K562 (cell line): ENCODE data around the gene SFI1. TPM values are rescaled to one million over a fixed set of nuclear protein-coding genes. Genes with fewer than 3 reads are reported as not detected.

Experiments used
- ATAC-seq: fragments of 200-7000 bp; cut with Tn5 transposase; 3 replicates; pipeline ENCODE4 v1.9.1; 2020; ENCODE audit warnings: moderate library complexity
- BruUV-seq: library from RNA; stranded (reverse); fragments of 400-500 nt; replicated peaks from 2 replicates; lab custom pipeline; 2021; lab: Mats Ljungman, UMichigan
- CTCF ChIA-PET: fragments of 300-600 bp; formaldehyde crosslinking; extraction: SDS; loops from one replicate; lab custom pipeline; 2021; ENCODE audit warnings: low intra/inter-chr PET ratio; lab: Yijun Ruan, JAX
- POLR2A ChIA-PET: fragments of 300-600, 350-650 bp; sonication (Branson Sonifier 250); formaldehyde crosslinking; extraction: SDS; loops from one replicate; lab custom pipeline; 2021; ENCODE audit warnings: antibody characterized with exemption, inconsistent platforms; lab: Yijun Ruan, JAX
- DNase-seq, 4 experiments: peaks; one replicate each; pipeline versions ENCODE4 v3.0.0 to v3.0.0-alpha.2; 2011 to 2018; ENCODE audit warnings: low spot score in 3 of 4, mixed read lengths in 3 of 4; ENCODE audit errors: extremely low read depth in 1 of 4
- FAIRE-seq: peaks from 2 replicates; lab custom pipeline; 2011; peaks lifted over from hg19 to GRCh38; lab: Jason Lieb, UNC
- H2AFZ ChIP-seq: 2 replicates; pipeline ENCODE4 v1.6.0; 2011; ENCODE audit warnings: low read depth, low read length, control low read depth, inconsistent platforms
- H3K27ac ChIP-seq: fragments of 200-600 bp; 3 replicates; pipeline ENCODE4 v1.8.0; 2011; ENCODE audit warnings: low read depth, mild to moderate bottlenecking, control low read depth, inconsistent platforms, low read length, moderate library complexity, mixed read lengths; ENCODE audit errors: extremely low read depth
- H3K27me3 ChIP-seq, 2 experiments: fragments of 300-600 bp in 1 of 2; 2 replicates in 1 of 2; 3 replicates in 1 of 2; pipeline versions ENCODE4 v1.6.0 to v1.8.0; 2011; ENCODE audit warnings: inconsistent platforms in 2 of 2, low read length in 2 of 2, mild to moderate bottlenecking in 1 of 2, mixed read lengths in 1 of 2, moderate library complexity in 1 of 2; ENCODE audit not compliant: control insufficient read depth in 2 of 2, insufficient read depth in 2 of 2
- H3K36me3 ChIP-seq: fragments of 300-600 bp; 3 replicates; pipeline ENCODE4 v1.8.0; 2011; ENCODE audit warnings: mild to moderate bottlenecking, low read length, inconsistent platforms; ENCODE audit not compliant: control insufficient read depth, insufficient read depth
- H3K4me1 ChIP-seq, 2 experiments: fragments of 200-600 bp in 1 of 2; replicated peaks in 1 of 2; 2 replicates in 1 of 2; 3 replicates in 1 of 2; pipeline versions ENCODE4 v1.5.1 to v1.8.0; 2011; ENCODE audit warnings: inconsistent platforms in 2 of 2, low read length in 2 of 2, mild to moderate bottlenecking in 1 of 2, mixed read lengths in 1 of 2, moderate library complexity in 1 of 2; ENCODE audit not compliant: control insufficient read depth in 2 of 2, insufficient read depth in 2 of 2
- H3K4me2 ChIP-seq: 2 replicates; pipeline ENCODE4 v1.6.1; 2011; ENCODE audit warnings: low read length, control low read depth, inconsistent platforms, mixed read lengths; ENCODE audit not compliant: insufficient read depth
- H3K4me3 ChIP-seq: fragments of 200-600 bp; sonication (generic), shearing (Covaris generic); 2 replicates; pipeline ENCODE4 v1.5.1; 2016; ENCODE audit warnings: control low read depth, inconsistent platforms
- H3K79me2 ChIP-seq: fragments of 200-600 bp; 3 replicates; pipeline ENCODE4 v1.8.0; 2011; ENCODE audit warnings: low read length, inconsistent platforms; ENCODE audit not compliant: control insufficient read depth, insufficient read depth
- H3K9ac ChIP-seq, 2 experiments: 2 replicates each; pipeline versions ENCODE4 v1.6.0 to v1.6.1; 2011; ENCODE audit warnings: low read depth in 2 of 2, low read length in 2 of 2, control low read depth in 1 of 2, inconsistent platforms in 1 of 2, mild to moderate bottlenecking in 1 of 2, mixed read lengths in 1 of 2; ENCODE audit not compliant: insufficient read depth in 1 of 2
- H3K9me1 ChIP-seq: one replicate; pipeline ENCODE4 v1.6.0; 2011; ENCODE audit warnings: inconsistent platforms, mild to moderate bottlenecking, low read length, moderate library complexity; ENCODE audit not compliant: control insufficient read depth, insufficient read depth
- H3K9me3 ChIP-seq: replicated peaks from 2 replicates; pipeline ENCODE4 v1.5.1; 2011; ENCODE audit warnings: low read depth, low read length, inconsistent platforms; ENCODE audit not compliant: control insufficient read depth, insufficient read depth
- H4K20me1 ChIP-seq: replicated peaks from 2 replicates; pipeline ENCODE4 v1.6.1; 2011; ENCODE audit warnings: low read length, inconsistent platforms, mixed read lengths; ENCODE audit not compliant: control insufficient read depth, insufficient read depth
- ASH1L ChIP-seq: fragments of 450-650 bp; IDR thresholded peaks from 2 replicates; pipeline ENCODE4 v1.6.1; 2018; ENCODE audit warnings: borderline replicate concordance, mild to moderate bottlenecking, low read depth; ENCODE audit not compliant: partially characterized antibody
- CAMTA2 ChIP-seq: fragments of 250-450 bp; sonication (Bioruptor Pico); conservative IDR thresholded peaks from 2 replicates; pipeline ENCODE4 v1.5.1; 2022
- EGR1 ChIP-seq: fragments of 450-650 bp; conservative IDR thresholded peaks from 2 replicates; pipeline ENCODE4 v1.6.1; 2017; ENCODE audit warnings: mild to moderate bottlenecking
- HCFC1 ChIP-seq: IDR thresholded peaks from 2 replicates; pipeline ENCODE4 v1.6.1; 2012; ENCODE audit warnings: low read depth, low read length, improper control_type of control experiment
- HDAC1 ChIP-seq, 2 experiments: fragments of 450-650 bp; IDR thresholded peaks; 2 replicates each; pipeline ENCODE4 v1.6.1; 2016 to 2017; ENCODE audit warnings: inconsistent platforms in 1 of 2, mild to moderate bottlenecking in 1 of 2, moderate library complexity in 1 of 2
- HDAC6 ChIP-seq: IDR thresholded peaks from 2 replicates; pipeline ENCODE4 v1.6.1; 2012; ENCODE audit warnings: low read depth, mild to moderate bottlenecking, control low read depth, inconsistent platforms, low read length, moderate library complexity
- MBD2 ChIP-seq: sonication (generic); IDR thresholded peaks from 2 replicates; pipeline ENCODE4 v1.6.1; 2016; ENCODE audit warnings: low read depth, borderline replicate concordance
- MTA1 ChIP-seq: fragments of 450-650 bp; IDR thresholded peaks from 2 replicates; pipeline ENCODE4 v1.6.1; 2017; ENCODE audit warnings: borderline replicate concordance
- POU5F1 ChIP-seq: fragments of 150-350 bp; IDR thresholded peaks from 2 replicates; pipeline ENCODE4 v1.6.1; 2014; ENCODE audit warnings: borderline replicate concordance, low read length, low read depth, mild to moderate bottlenecking; ENCODE audit not compliant: partially characterized antibody
- PURB ChIP-seq: sonication (generic); formaldehyde crosslinking; IDR thresholded peaks from 2 replicates; pipeline ENCODE4 v1.9.0; 2021; ENCODE audit warnings: low read depth, mild to moderate bottlenecking, missing genetic modification reagents
- USF2 ChIP-seq: sonication (generic); formaldehyde crosslinking; IDR thresholded peaks from 2 replicates; pipeline ENCODE4 v1.5.0; 2020; ENCODE audit warnings: missing genetic modification reagents
- WGBS: fragments of 100-300 bp; shearing (Covaris generic); methylation state at CpG from one replicate; pipeline ENCODE4 v1.1.6; 2016; ENCODE audit warnings: low coverage, mixed read lengths; ENCODE audit not compliant: insufficient coverage; ENCODE audit errors: missing lambda C conversion rate; 5-methylcytosine and 5-hydroxymethylcytosine counted together
- in situ Hi-C: fragments of 300-500 bp; cut with MboI; formaldehyde crosslinking; loops from 4 replicates; pipeline ENCODE4 v1.15.0; 2018; ENCODE audit warnings: inconsistent platforms, mixed read lengths
- intact Hi-C: fragments of 100-400 bp; cut with micrococcal nuclease; formaldehyde crosslinking; loops from 2 replicates; pipeline ENCODE4 v1.14.2; 2022
- polyA plus RNA-seq, 8 experiments: library from polyadenylated mRNA; depleted of rRNA in 4 of 8; stranded (reverse) in 5 of 8; unstranded in 3 of 8; fragments of >200 nt; fragmentation: Nextera tagmentation in 2 of 8; fragmentation: Illumina TruSeq in 1 of 8; extraction: Ambion mirVana in 2 of 8; extraction: Trizol in 1 of 8; gene quantifications; 2 replicates each; pipeline versions ENCODE4 v1.2.1 to v1.2.3, GENCODE V29; 2011 to 2014; ENCODE audit warnings: inconsistent platforms in 1 of 8, missing spikeins in 1 of 8
- total RNA-seq, 7 experiments: library from RNA; depleted of rRNA in 6 of 7; stranded (reverse); fragments of >200 nt in 6 of 7; fragmentation: Illumina TruSeq in 2 of 7; extraction: Trizol in 2 of 7; gene quantifications; 2 replicates each; pipeline versions ENCODE4 v1.2.1 to v1.2.3, GENCODE V29; 2011 to 2021; ENCODE audit warnings: low replicate concordance in 1 of 7
- TF ChIP-seq, protein P1 (sequence below): fragments of 250-450 bp; sonication (Bioruptor Pico); IDR thresholded peaks from 2 replicates; pipeline ENCODE4 v1.8.0; 2022; ENCODE audit warnings: moderate library complexity, mild to moderate bottlenecking, inconsistent platforms
- TF ChIP-seq, protein P2 (sequence below): fragments of 150-350 bp; IDR thresholded peaks from 2 replicates; pipeline ENCODE4 v1.6.1; 2014; ENCODE audit warnings: low read depth, mild to moderate bottlenecking, low read length, borderline replicate concordance

Gene SFI1
- total and polyA plus RNA-seq, 9 of the 15 experiments (the other 6 are each of a cell fraction or from before 2014, with no cell fraction given), result 3.0 to 25.6 (median 14.1) TPM

DNA sequence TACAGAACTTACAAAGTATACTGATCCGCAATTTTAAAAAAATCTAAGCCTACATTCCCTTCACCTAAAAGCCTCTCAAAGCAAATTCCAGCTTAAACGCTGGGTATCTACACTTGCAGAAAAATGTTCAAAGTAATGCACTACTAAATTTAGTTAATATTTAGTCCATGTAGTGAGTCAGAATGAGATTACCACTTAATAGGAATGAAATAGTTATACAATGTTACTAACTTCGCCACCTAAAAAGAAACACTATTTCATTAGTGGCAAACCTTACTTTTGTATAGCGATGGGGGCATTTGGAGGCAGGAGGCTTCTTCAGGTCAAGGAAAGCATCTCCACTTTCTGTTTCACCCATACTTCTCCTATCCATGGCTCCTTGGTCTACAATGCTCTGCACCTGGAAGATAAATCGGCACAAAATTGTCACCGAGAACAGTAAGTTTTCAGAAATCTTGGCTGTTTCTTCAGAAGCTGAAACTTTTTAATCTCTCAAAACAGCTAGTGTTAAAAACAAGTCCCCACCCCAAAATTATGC, 7.9 kb upstream of the SFI1 start:
- intact Hi-C loops (no loop called here), in situ Hi-C loops (no loop called here)
- Histone ChIP-seq H3K27ac (peak overlapping the region; percentile 95; the same call in 2 of the 3 replicates), H2AFZ (0 out of 2 replicates have a peak overlapping the region, but pooled peaks have one; percentile 72), H3K9ac (peak overlapping the region in 1 of 2 experiments; percentile 98; a peak in 3 of 4 replicates), H3K79me2 (peaks cover 65% of the 10 kb centered on the region), H3K4me2 (peak overlapping the region; percentile 95), H3K4me1 (peaks cover 13 to 21% of the 10 kb centered on the region in 2 experiments; a peak in 4 of 5 replicates), H3K9me1 (no peaks in the 10 kb centered on the region), H3K9me3 (no peaks in the 10 kb centered on the region), H3K4me3 (peak overlapping the region; percentile 73), H3K36me3 (peaks cover 46% of the 10 kb centered on the region), H3K27me3 (no peaks in the 10 kb centered on the region)
- FAIRE-seq, result peak; percentile 68
- ChIA-PET POLR2A (interaction anchor here (0.7 to 1.0 kb wide), 2 partner anchors 11 to 31 kb away, joined by 3 to 4 read pairs; no protein-coding TSS in a partner anchor), CTCF (no interaction called here)
- no peak for ATAC-seq
- TSS peak; percentile 54 for BruUV-seq
- 35% methylated on average over 6 of the region's 6 CpGs for WGBS
- TF ChIP-seq HDAC1 (IDR thresholded peaks at IDR 0.05) (no peak), PURB (CRISPR knock-in tag) (no peak), POU5F1 (no peak), ASH1L (no peak), CAMTA2 (CRISPR knock-in tag) (no peak), EGR1 (no peak), MTA1 (no peak), MBD2 (no peak), HDAC6 (no peak), HCFC1 (no peak), USF2 (no peak)
- TF ChIP-seq, protein P1, sequence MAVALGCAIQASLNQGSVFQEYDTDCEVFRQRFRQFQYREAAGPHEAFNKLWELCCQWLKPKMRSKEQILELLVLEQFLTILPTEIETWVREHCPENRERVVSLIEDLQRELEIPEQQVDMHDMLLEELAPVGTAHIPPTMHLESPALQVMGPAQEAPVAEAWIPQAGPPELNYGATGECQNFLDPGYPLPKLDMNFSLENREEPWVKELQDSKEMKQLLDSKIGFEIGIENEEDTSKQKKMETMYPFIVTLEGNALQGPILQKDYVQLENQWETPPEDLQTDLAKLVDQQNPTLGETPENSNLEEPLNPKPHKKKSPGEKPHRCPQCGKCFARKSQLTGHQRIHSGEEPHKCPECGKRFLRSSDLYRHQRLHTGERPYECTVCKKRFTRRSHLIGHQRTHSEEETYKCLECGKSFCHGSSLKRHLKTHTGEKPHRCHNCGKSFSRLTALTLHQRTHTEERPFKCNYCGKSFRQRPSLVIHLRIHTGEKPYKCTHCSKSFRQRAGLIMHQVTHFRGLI (CRISPR knock-in tag), result no peak
- TF ChIP-seq, protein P2, sequence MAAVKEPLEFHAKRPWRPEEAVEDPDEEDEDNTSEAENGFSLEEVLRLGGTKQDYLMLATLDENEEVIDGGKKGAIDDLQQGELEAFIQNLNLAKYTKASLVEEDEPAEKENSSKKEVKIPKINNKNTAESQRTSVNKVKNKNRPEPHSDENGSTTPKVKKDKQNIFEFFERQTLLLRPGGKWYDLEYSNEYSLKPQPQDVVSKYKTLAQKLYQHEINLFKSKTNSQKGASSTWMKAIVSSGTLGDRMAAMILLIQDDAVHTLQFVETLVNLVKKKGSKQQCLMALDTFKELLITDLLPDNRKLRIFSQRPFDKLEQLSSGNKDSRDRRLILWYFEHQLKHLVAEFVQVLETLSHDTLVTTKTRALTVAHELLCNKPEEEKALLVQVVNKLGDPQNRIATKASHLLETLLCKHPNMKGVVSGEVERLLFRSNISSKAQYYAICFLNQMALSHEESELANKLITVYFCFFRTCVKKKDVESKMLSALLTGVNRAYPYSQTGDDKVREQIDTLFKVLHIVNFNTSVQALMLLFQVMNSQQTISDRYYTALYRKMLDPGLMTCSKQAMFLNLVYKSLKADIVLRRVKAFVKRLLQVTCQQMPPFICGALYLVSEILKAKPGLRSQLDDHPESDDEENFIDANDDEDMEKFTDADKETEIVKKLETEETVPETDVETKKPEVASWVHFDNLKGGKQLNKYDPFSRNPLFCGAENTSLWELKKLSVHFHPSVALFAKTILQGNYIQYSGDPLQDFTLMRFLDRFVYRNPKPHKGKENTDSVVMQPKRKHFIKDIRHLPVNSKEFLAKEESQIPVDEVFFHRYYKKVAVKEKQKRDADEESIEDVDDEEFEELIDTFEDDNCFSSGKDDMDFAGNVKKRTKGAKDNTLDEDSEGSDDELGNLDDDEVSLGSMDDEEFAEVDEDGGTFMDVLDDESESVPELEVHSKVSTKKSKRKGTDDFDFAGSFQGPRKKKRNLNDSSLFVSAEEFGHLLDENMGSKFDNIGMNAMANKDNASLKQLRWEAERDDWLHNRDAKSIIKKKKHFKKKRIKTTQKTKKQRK, result no peak
- TF ChIP-seq, all 486 proteins: peak for 0
- no peaks in the 10 kb centered on the region for H4K20me1 ChIP-seq
- no peak for DNase-seq
